ENCODE measurements around the gene EFHB.
"Not testable (repeated sequence)": the region's sequence is repeated elsewhere in the genome, so short reads cannot be mapped to it uniquely, and the experiment has no call there.

Gene EFHB, protein sequence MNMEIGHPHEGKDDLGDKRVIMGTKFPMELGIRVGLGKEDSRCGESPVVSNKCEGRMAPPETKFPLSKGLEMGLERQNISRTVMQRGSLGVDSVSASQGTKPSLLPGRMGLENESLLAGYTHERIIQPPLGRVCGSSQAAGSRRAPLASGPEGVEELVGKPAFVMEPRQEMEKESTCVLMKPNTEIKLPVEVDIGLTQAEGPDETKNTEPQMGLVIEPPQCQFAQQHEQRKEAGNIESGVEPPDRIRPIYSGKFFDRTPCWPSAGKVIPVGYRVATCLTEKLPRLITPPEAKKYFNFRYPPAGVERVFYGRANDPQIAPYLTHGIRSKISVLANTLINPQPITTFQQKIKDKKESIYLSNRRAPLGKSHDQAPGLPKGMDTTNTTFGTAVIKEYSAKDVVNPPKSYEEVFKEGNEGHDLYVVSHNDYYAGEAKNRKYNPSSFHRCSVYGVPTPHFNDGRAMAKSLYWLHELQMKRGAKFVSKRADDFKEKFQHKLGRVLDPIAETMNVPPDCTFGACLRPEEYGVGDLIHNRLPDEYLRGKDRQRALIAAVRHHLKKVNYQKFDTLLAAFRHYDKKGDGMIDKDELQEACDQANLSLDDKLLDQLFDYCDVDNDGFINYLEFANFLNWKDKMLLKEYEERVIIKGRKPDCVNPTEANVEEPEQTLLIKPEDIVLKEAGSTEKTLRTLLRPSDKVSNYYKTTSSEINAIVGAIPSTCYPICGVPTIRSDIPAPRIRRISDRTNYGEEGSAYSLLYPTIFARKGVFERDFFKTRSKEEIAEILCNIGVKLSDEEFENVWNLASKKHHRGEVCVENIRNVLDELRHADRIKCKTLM

DNA sequence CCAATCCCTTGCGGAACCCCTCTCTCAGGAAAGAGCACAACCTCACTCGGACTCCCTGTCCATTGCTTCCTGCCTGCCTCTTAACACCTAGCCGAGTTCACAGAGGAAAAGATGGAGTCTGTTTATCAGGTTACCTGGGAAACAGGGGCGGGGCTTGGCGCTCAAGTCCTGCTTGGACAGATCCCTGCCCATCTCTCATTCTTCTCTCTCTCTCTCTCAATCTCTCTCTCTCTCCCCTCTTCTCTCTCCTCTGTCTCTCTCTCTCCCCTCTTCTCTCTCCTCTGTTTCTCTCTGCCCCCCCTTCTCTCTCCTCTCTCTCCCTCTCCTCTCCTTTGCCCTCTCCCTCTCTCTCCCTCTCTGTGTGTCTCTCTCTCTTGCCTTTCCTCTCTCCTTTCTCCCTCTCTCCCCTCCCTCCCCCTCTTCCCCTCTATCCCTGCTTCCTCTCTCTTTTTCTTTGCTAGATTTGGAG, at the start of gene EFHB:
Gene EFHB, minus strand, starts transcription at position 120 of the 469 bp plus-strand sequence. CDS start 199 bp downstream, outside the sequence.
- no peak for DNase-seq (ENCODE audit: low spot score in 2 of 2)
- no peaks in the 10 kb centered on the region for H3K36me3 Mint-ChIP-seq (ENCODE audit: insufficient read depth)
- no peak for ATAC-seq (replicated peaks; ENCODE audit: extremely low read depth, poor library complexity, severe bottlenecking)

DNA sequence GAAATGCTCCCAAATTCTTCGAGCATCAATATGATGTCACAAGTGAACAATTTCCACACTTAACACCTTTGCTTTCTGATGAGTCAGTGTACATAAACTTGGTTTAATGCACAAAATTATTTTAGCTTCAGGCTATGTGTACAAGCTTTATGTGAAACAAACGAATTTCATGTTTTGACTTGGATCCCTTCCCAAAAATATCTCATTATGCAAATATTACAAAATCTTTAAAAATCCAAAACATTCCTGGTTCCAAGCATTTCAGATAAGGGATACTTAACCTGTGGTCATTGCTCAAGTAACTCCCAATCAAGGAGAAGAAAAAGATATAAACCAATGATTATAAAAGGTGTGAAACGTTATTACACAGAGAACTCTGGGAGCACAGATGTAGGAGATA, 38.0 kb upstream of the EFHB start:
- H3K36me3 Mint-ChIP-seq (ENCODE audit: insufficient read depth) = peaks cover 27% of the 10 kb centered on the region
- ATAC-seq (replicated peaks; ENCODE audit: extremely low read depth, poor library complexity, severe bottlenecking) (no peak), DNase-seq (ENCODE audit: low spot score in 2 of 2) (no peak)
- H3K4me1 Mint-ChIP-seq = peaks cover 39% of the 10 kb centered on the region
- no peaks in the 10 kb centered on the region for H3K27me3 Mint-ChIP-seq
- H3K27ac Mint-ChIP-seq (ENCODE audit: low read depth) = peak overlapping the region; percentile 52
- no peak overlapping the region for H3K4me3 Mint-ChIP-seq
- H3K9me3 Mint-ChIP-seq = no peaks in the 10 kb centered on the region

More for the DNA sequence above, at the start of gene EFHB:
- Mint-ChIP-seq H3K4me3 (no peak within 1 kb of the TSS), H3K4me1 (no peaks in the 10 kb centered on the region), H3K27ac (ENCODE audit: low read depth) (no peak within 1 kb of the TSS), H3K27me3 (peaks cover 31% of the 10 kb centered on the region), H3K9me3 (no peaks in the 10 kb centered on the region)

DNA sequence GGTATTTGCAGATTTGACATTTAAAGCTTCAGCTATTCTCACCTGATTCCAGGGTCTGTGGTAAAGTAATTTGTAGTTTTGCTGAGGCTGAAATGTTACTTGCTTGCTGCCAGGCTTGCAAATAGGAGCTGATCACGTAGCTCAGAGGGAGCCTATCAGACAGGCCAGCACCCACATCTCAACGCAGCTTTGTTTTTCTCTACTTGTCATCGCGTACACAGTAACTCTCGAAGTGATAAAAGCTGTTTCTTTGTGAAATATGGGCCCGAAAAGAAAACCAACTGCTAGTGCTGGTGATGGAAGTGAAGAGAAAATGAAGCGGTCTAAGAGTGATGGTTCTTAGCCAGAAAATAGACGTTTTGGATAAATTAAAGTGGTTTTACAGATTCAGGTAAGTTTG, 36.3 kb upstream of the EFHB start:
- no peaks in the 10 kb centered on the region for H3K27me3 Mint-ChIP-seq
- no peak for ATAC-seq (replicated peaks; ENCODE audit: extremely low read depth, poor library complexity, severe bottlenecking)
- no peak for DNase-seq (ENCODE audit: low spot score in 2 of 2)
- no peak overlapping the region for H3K4me3 Mint-ChIP-seq
- no peaks in the 10 kb centered on the region for H3K9me3 Mint-ChIP-seq
- no peak overlapping the region for H3K27ac Mint-ChIP-seq (ENCODE audit: low read depth)
- peaks cover 18% of the 10 kb centered on the region for H3K36me3 Mint-ChIP-seq (ENCODE audit: insufficient read depth)
- peaks cover 55% of the 10 kb centered on the region for H3K4me1 Mint-ChIP-seq

DNA sequence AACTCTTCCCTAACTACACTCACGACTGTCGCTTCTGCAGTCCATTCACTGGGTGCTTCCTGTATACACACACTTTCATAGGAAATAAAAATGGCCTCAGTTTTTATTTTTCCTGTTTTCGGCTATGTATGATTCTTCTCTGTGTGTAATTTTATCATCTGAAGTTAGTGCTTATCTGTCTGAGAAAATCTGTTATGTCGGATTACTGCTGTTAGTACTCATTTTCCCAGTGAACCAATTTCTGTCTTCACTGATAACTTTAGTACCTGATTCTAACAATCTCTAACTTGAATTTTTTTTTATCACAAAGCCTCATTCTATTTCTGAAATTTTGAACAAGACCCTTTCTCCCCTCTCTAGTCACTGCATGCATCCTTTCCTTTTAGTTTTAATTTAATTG, 33.8 kb upstream of the EFHB start:
- H3K9me3 Mint-ChIP-seq = no peaks in the 10 kb centered on the region
- no peak overlapping the region for H3K4me3 Mint-ChIP-seq
- peak overlapping the region; percentile 14 for H3K27ac Mint-ChIP-seq (ENCODE audit: low read depth)
- peaks cover 67% of the 10 kb centered on the region for H3K4me1 Mint-ChIP-seq
- no peak for DNase-seq (ENCODE audit: low spot score in 2 of 2)
- ATAC-seq (replicated peaks; ENCODE audit: extremely low read depth, poor library complexity, severe bottlenecking) = no peak
- peaks cover 11% of the 10 kb centered on the region for H3K36me3 Mint-ChIP-seq (ENCODE audit: insufficient read depth)
- H3K27me3 Mint-ChIP-seq = no peaks in the 10 kb centered on the region

DNA sequence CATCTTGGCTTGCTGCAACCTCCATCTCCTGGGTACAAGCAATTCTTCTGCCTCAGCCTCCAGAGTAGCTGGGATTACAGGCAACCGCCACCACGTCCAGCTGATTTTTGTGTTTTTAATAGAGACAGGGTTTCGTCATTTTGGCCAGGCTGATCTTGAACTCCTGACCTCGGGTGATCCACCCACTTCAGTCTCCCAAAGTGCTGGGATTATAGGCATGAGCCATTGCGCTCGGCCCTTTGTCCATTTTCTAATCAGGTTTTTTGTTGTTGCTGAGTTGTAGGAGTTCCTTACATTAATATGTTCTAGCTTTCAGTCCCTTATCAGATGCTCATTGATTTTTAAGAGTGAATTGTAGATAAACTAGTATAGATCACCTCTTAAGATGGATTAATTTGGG, 33.2 kb upstream of the EFHB start:
- ATAC-seq (replicated peaks; ENCODE audit: extremely low read depth, poor library complexity, severe bottlenecking) = no peak
- H3K4me3 Mint-ChIP-seq = no peak overlapping the region
- DNase-seq (ENCODE audit: low spot score in 2 of 2) = no peak
- peaks cover 10% of the 10 kb centered on the region for H3K36me3 Mint-ChIP-seq (ENCODE audit: insufficient read depth)
- H3K27ac Mint-ChIP-seq (ENCODE audit: low read depth) = peak overlapping the region; percentile 14
- no peaks in the 10 kb centered on the region for H3K9me3 Mint-ChIP-seq
- no peaks in the 10 kb centered on the region for H3K27me3 Mint-ChIP-seq
- H3K4me1 Mint-ChIP-seq = peaks cover 61% of the 10 kb centered on the region

DNA sequence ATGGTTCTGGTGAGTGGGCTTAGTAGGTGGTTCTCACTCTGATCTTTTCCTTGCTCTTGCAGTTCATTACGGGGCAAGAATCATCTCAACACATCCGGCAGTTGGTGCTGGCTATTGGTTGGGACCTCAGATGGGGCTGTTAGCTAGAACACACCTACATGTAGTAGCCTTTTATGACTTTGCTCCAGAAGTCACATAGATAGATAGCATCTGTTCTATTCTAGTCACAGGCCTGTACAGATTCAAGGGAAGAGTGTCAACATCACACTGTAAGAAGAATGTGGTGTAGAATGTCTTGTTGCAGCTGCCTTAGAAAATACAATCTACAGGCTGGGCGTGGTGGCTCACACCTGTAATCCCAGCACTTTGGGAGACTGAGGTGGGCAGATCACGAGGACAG, 27.9 kb upstream of the EFHB start:
- H3K9me3 Mint-ChIP-seq = no peaks in the 10 kb centered on the region
- DNase-seq (ENCODE audit: low spot score in 2 of 2) = no peak
- no peak for ATAC-seq (replicated peaks; ENCODE audit: extremely low read depth, poor library complexity, severe bottlenecking)
- no peaks in the 10 kb centered on the region for H3K27me3 Mint-ChIP-seq
- peaks cover 20% of the 10 kb centered on the region for H3K36me3 Mint-ChIP-seq (ENCODE audit: insufficient read depth)
- H3K4me1 Mint-ChIP-seq = peaks cover 69% of the 10 kb centered on the region
- no peak overlapping the region for H3K4me3 Mint-ChIP-seq
- H3K27ac Mint-ChIP-seq (ENCODE audit: low read depth) = peak overlapping the region; percentile 60

DNA sequence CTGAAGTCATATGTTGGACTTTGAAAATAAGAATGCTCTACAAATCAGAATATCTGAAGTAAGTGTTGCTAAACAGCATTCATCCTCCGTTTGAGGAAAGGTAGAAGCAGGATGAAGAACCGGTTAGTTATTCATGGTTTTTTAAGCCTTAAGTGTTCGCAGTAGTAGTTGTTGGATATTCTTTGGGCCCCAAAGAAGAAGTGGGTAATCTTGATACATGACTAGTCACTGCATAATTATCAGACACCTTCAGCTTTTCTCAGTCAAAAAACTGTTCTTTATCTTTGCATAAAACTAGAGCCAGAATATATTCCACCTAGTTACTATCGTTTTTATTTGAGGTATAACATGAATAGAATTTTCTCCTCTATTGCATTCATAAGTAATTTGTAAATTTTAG, 26.7 kb upstream of the EFHB start:
- H3K27ac Mint-ChIP-seq (ENCODE audit: low read depth) = peak overlapping the region; percentile 22
- H3K36me3 Mint-ChIP-seq (ENCODE audit: insufficient read depth) = peaks cover 18% of the 10 kb centered on the region
- H3K4me1 Mint-ChIP-seq = peaks cover 61% of the 10 kb centered on the region
- no peak overlapping the region for H3K4me3 Mint-ChIP-seq
- ATAC-seq (replicated peaks; ENCODE audit: extremely low read depth, poor library complexity, severe bottlenecking) = no peak
- H3K27me3 Mint-ChIP-seq = no peaks in the 10 kb centered on the region
- H3K9me3 Mint-ChIP-seq = no peaks in the 10 kb centered on the region
- no peak for DNase-seq (ENCODE audit: low spot score in 2 of 2)

DNA sequence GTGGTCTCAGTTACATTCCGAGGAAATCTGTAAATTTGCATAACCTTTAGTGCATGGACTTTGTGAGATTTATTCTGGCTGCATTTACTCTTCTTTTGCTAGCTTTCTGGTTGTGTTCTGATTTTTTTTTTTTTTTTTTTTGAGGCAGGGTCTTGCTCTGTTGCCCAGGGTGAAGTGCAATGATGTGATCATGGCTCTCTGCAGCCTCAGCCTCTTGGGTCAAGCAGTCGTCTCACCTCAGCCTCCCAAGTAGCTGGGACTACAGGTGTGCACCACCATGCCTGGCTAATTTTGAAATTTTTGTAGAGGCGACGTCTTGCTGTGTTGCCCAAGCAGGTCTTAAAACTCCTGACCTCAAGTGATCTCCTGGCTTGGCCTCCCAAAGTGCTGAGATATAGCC, 25.5 kb upstream of the EFHB start:
- no peak overlapping the region for H3K27ac Mint-ChIP-seq (ENCODE audit: low read depth)

DNA sequence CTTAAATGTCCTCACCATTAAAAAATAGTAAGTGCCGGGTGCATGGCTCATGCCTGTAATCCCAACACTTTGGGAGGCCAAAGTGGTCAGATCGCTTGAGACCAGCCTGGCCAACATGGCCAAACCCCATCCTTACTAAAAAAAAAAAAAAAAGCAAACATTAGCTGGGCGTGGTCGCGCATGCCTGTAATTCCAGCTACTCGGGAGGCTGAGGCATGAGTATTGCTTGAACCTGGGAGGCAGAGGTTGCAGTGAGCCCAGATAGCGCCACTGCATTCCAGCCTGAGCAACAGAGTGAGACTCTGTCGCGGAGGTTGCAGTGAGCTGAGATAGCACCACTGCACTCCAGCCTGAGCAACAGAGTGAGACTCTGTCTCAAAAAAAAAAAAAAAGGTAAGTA, 23.3 kb upstream of the EFHB start:
- H3K27ac Mint-ChIP-seq (ENCODE audit: low read depth); H3K9me3 Mint-ChIP-seq; DNase-seq (ENCODE audit: low spot score in 2 of 2); H3K27me3 Mint-ChIP-seq; ATAC-seq (replicated peaks; ENCODE audit: extremely low read depth, poor library complexity, severe bottlenecking); H3K4me3 Mint-ChIP-seq: not testable (repeated sequence)
- Mint-ChIP-seq H3K4me1 (peaks cover 53% of the 10 kb centered on the region), H3K36me3 (ENCODE audit: insufficient read depth) (peaks cover 34% of the 10 kb centered on the region)

More for the DNA sequence above, 25.5 kb upstream of the EFHB start:
- Mint-ChIP-seq H3K9me3 (no peaks in the 10 kb centered on the region), H3K4me1 (peaks cover 61% of the 10 kb centered on the region), H3K4me3 (no peak overlapping the region), H3K27me3 (no peaks in the 10 kb centered on the region), H3K36me3 (ENCODE audit: insufficient read depth) (peaks cover 25% of the 10 kb centered on the region)
- ATAC-seq (replicated peaks; ENCODE audit: extremely low read depth, poor library complexity, severe bottlenecking) (no peak), DNase-seq (ENCODE audit: low spot score in 2 of 2) (no peak)

DNA sequence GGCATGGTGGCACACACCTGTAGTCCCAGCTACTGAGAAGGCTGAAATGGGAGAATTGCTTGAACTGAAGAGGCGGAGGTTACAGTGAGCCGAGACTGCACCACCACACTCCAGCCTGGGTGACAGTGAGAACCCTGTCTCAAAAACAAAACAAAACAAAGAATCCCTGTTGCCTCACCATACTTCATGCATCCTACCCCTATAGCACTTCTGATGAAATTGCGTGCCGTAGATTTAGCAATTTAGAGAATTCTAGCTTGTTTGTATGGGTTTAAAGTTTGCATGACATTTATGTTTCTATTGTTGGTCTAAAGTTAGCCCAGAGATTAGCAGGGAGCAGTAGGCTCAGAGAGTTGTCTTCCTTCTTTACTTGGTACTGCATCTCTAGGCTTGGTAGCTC, 20.7 kb upstream of the EFHB start:
- H3K4me3 Mint-ChIP-seq = no peak overlapping the region
- peaks cover 44% of the 10 kb centered on the region for H3K4me1 Mint-ChIP-seq
- no peaks in the 10 kb centered on the region for H3K27me3 Mint-ChIP-seq
- H3K27ac Mint-ChIP-seq (ENCODE audit: low read depth) = no peak overlapping the region
- no peaks in the 10 kb centered on the region for H3K9me3 Mint-ChIP-seq
- peaks cover 34% of the 10 kb centered on the region for H3K36me3 Mint-ChIP-seq (ENCODE audit: insufficient read depth)
- DNase-seq (ENCODE audit: low spot score in 2 of 2) (no peak), ATAC-seq (replicated peaks; ENCODE audit: extremely low read depth, poor library complexity, severe bottlenecking) (no peak)

DNA sequence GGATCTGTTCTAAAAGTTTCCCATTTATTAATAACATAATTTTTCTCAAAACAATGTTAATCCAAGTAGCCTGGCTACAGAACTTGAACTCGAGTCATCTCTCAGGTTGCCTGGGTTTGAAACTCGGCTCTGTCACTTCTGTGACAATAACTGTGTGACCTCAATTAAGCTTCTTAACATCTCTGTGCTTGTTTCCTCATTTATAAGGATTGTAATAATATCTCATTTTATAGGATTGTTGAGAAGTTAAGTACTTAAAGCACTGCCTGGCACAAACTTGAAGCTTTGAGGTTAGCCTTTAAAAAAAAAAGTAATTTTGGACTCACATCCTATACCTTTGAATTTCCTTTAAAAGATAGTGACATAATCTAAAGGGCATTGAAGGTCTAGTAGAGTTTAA, 16.3 kb upstream of the EFHB start:
- no peaks in the 10 kb centered on the region for H3K27me3 Mint-ChIP-seq
- H3K4me3 Mint-ChIP-seq = no peak overlapping the region
- H3K4me1 Mint-ChIP-seq = peaks cover 48% of the 10 kb centered on the region
- H3K9me3 Mint-ChIP-seq = no peaks in the 10 kb centered on the region
- peak overlapping the region; percentile 10 for H3K27ac Mint-ChIP-seq (ENCODE audit: low read depth)
- DNase-seq (ENCODE audit: low spot score in 2 of 2) = no peak
- H3K36me3 Mint-ChIP-seq (ENCODE audit: insufficient read depth) = peaks cover 41% of the 10 kb centered on the region
- no peak for ATAC-seq (replicated peaks; ENCODE audit: extremely low read depth, poor library complexity, severe bottlenecking)

DNA sequence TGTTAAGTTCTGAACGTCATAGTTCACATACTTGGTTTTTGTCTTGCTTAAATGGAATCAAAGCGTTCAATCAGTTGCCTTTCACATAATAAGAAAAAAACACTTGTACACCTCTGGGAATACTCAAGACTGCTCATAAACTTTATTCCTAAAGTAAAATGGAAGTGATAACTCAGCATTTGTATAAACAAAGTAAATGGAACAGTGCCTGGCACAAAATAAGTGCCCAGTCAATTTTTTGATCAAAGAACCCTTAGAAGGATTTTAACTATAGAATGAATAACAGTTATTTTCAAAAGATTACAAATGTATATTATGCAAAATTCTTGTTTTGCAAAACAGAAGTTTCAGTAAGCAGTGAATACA, 14.2 kb upstream of the EFHB start:
- Mint-ChIP-seq H3K4me3 (peak overlapping the region; percentile 88), H3K9me3 (no peaks in the 10 kb centered on the region), H3K4me1 (peaks cover 42% of the 10 kb centered on the region), H3K27me3 (no peaks in the 10 kb centered on the region), H3K27ac (ENCODE audit: low read depth) (peak overlapping the region; percentile 92), H3K36me3 (ENCODE audit: insufficient read depth) (peaks cover 29% of the 10 kb centered on the region)
- no peak for ATAC-seq (replicated peaks; ENCODE audit: extremely low read depth, poor library complexity, severe bottlenecking)
- no peak for DNase-seq (ENCODE audit: low spot score in 2 of 2)
